KMS-11 (cell line): Measurements from ENCODE around the gene SC5D.

ENCODE experiments used
- H2AFZ ChIP-seq: fragments of 200-600 bp; sonication (generic); 2 replicates; pipeline ENCODE4 v1.6.1; 2016; ENCODE audit warnings: antibody characterized with exemption, mixed run types, low read depth
- H3K27ac ChIP-seq: fragments of 200-600 bp; sonication (generic); 2 replicates; pipeline ENCODE4 v1.6.1; 2016; ENCODE audit warnings: mild to moderate bottlenecking, mixed run types
- H3K27me3 ChIP-seq: fragments of 200-600 bp; sonication (generic); 2 replicates; pipeline ENCODE4 v1.6.1; 2017; ENCODE audit warnings: mild to moderate bottlenecking, low read depth, mixed run types, moderate library complexity; ENCODE audit not compliant: insufficient read depth
- H3K36me3 ChIP-seq: fragments of 200-600 bp; sonication (generic); 2 replicates; pipeline ENCODE4 v1.6.1; 2017; ENCODE audit warnings: mild to moderate bottlenecking, mixed run types; ENCODE audit not compliant: insufficient read depth
- H3K4me1 ChIP-seq: fragments of 200-600 bp; sonication (generic); 2 replicates; pipeline ENCODE4 v1.6.1; 2016; ENCODE audit warnings: mild to moderate bottlenecking, low read depth, mixed run types; ENCODE audit not compliant: poor library complexity, severe bottlenecking
- H3K4me2 ChIP-seq: fragments of 200-600 bp; sonication (generic); 2 replicates; pipeline ENCODE4 v1.7.0; 2016; ENCODE audit warnings: mild to moderate bottlenecking, mixed run types
- H3K4me3 ChIP-seq: fragments of 200-600 bp; sonication (generic); IDR thresholded peaks from 2 replicates; pipeline ENCODE4 v1.6.1; 2017; ENCODE audit warnings: low read depth, low read length, mixed read lengths; ENCODE audit not compliant: insufficient read depth
- H3K79me2 ChIP-seq: fragments of 200-600 bp; sonication (generic); 2 replicates; pipeline ENCODE4 v1.6.1; 2016; ENCODE audit warnings: low read depth, mixed run types; ENCODE audit not compliant: insufficient read depth
- H3K9ac ChIP-seq: fragments of 200-600 bp; sonication (generic); 2 replicates; pipeline ENCODE4 v1.6.1; 2016; ENCODE audit warnings: mild to moderate bottlenecking, mixed run types
- H4K20me1 ChIP-seq: fragments of 200-600 bp; sonication (generic); 2 replicates; pipeline ENCODE4 v1.6.1; 2016; ENCODE audit warnings: mild to moderate bottlenecking, mixed run types; ENCODE audit not compliant: insufficient read depth
- TF ChIP-seq, protein P1 (sequence below): fragments of 200-600 bp; sonication (generic); conservative IDR thresholded peaks from 2 replicates; pipeline ENCODE4 v1.6.1; 2017; ENCODE audit warnings: low read depth, mild to moderate bottlenecking, antibody characterized with exemption, low read length, moderate library complexity, mixed read lengths

Gene SC5D, protein sequence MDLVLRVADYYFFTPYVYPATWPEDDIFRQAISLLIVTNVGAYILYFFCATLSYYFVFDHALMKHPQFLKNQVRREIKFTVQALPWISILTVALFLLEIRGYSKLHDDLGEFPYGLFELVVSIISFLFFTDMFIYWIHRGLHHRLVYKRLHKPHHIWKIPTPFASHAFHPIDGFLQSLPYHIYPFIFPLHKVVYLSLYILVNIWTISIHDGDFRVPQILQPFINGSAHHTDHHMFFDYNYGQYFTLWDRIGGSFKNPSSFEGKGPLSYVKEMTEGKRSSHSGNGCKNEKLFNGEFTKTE

DNA sequence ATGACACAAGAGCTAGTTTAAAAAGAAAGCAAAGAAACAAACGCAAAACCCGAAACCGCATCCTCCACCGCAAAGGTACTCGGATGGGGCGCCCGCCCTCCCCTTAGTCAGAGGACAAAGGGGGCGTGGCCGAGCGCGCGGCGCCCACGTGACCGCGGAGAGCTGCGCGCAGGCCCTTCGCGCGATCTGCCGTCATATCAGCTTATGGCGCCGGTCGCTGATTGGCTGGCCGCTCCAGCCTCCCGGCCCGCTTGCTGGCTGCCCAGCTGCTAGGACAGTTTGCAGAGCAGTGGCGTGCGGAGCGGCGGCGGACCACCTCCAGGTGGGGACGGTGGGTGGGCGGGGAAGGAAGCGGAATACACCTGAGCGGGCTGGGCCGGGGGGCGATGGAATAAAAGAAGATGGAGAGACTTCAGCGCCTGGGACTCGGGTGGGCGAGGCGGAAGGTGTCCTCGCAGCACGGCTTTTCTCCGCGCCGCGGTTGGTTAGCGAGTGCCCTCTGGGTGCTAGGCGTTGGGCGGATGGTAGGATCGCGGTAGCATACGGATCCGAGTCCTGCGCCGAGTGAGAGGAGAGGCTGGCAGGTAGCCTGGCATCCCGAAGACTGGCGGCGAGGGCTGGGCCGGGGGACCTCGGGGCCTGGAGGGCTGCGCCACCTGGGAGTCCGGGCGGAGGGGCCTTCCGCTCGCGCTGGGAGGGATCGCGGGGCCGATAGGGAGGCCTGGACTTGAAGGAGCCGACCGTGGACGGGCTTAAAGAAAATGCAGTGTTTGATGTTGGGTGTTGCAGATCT lies at the start of gene SC5D:
SC5D (plus strand) TSS at position 277 of the 793 bp plus-strand sequence. CDS start 10,605 bp downstream, outside the sequence.
- Histone ChIP-seq H3K79me2 (peaks cover 5% of the 10 kb centered on the region; the same call in 1 of the 2 replicates), H3K4me1 (peaks cover 9% of the 10 kb centered on the region), H2AFZ (peak within 1 kb of the TSS; percentile 99), H3K27me3 (no peaks in the 10 kb centered on the region), H3K9ac (peak within 1 kb of the TSS; percentile 47; the same call in 1 of the 2 replicates), H3K4me3 (peak within 1 kb of the TSS; percentile 30), H3K36me3 (no peaks in the 10 kb centered on the region), H4K20me1 (no peaks in the 10 kb centered on the region), H3K4me2 (peak within 1 kb of the TSS; percentile 80), H3K27ac (peak within 1 kb of the TSS; percentile 33)
- TF ChIP-seq, protein P1, sequence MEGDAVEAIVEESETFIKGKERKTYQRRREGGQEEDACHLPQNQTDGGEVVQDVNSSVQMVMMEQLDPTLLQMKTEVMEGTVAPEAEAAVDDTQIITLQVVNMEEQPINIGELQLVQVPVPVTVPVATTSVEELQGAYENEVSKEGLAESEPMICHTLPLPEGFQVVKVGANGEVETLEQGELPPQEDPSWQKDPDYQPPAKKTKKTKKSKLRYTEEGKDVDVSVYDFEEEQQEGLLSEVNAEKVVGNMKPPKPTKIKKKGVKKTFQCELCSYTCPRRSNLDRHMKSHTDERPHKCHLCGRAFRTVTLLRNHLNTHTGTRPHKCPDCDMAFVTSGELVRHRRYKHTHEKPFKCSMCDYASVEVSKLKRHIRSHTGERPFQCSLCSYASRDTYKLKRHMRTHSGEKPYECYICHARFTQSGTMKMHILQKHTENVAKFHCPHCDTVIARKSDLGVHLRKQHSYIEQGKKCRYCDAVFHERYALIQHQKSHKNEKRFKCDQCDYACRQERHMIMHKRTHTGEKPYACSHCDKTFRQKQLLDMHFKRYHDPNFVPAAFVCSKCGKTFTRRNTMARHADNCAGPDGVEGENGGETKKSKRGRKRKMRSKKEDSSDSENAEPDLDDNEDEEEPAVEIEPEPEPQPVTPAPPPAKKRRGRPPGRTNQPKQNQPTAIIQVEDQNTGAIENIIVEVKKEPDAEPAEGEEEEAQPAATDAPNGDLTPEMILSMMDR: no peak

DNA sequence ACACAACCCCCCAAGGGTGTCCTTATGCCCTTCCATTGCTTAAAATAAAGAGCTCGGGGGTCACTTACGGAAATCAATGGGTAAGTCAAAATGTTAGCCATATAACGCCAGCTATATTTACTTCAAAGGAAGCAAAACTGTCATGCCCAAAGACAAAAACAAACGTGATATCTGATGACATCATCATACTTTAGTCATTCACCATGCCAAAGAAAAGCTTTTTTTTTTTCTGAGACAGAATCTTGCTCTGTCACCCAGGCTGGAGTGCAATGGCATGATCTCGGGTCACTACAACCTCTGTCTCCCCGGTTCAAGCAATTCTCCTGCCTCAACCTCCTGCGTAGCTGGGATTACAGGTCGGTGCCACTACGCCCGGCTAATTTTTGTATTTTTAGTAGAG lies 47.7 kb upstream of the SC5D start:
- TF ChIP-seq, protein P1: no peak
- Histone ChIP-seq H3K27me3 (no peaks in the 10 kb centered on the region), H3K27ac (no peak overlapping the region), H3K9ac (no peak overlapping the region), H4K20me1 (no peaks in the 10 kb centered on the region), H3K4me2 (no peak overlapping the region), H3K36me3 (no peaks in the 10 kb centered on the region), H3K79me2 (no peaks in the 10 kb centered on the region), H2AFZ (no peak overlapping the region), H3K4me3 (no peak overlapping the region), H3K4me1 (no peaks in the 10 kb centered on the region)

DNA sequence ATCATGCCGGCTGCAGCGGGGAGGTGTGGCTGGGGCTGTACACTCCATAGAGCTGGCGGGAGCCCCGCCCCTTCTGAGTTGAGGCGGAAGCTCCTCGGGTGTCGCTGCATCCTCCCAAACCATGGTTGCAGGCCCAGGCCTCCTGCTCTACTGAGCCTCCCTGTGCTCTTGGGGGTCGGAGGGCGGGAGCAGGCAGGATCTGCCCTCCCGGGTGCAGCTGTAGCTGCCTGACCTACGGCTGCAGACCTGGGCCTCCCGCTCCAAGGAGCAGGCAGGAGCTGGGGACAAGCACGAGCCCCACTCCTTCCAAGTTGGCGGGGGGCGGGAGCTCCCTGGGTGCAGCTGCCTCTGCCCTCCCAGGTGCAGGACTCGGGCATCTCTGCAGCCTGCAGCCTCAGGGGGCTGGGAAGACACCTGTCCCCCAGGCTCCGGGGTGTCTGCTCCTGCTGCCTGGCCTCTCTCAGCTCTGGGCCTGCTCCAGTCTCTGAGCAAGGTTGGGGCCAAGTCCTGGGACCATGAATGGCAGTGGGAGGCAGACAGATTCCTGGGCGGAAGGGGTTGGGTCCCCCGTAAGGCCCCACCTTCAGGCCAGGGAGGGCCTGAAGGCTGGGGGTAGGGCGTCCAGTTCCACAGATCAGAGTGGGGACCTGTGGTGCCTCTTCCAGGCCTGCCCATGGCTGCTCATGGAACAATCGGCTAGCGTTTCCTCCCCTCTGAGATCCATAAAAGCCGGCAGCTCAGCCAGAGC lies 46.4 kb upstream of the SC5D start:
- Histone ChIP-seq H3K27ac (no peak overlapping the region), H3K27me3 (no peaks in the 10 kb centered on the region), H3K4me2 (no peak overlapping the region), H3K79me2 (no peaks in the 10 kb centered on the region), H3K4me1 (no peaks in the 10 kb centered on the region), H4K20me1 (no peaks in the 10 kb centered on the region), H2AFZ (no peak overlapping the region), H3K36me3 (no peaks in the 10 kb centered on the region), H3K4me3 (no peak overlapping the region), H3K9ac (no peak overlapping the region)
- TF ChIP-seq, protein P1: no peak

DNA sequence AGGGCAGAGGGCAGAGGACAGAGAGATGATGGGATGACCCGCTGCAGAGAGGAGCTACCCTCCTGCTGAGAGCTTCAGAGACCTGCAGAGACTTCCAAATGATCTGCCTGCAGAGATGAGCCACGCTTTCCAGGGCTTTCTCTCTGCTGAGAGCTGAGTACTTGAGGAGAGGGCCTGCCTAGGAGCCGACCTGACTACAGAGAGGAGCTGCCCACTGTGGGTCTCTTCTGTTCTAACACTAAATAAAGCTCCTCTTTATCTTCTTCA lies 45.9 kb upstream of the SC5D start:
- H2AFZ ChIP-seq: no peak overlapping the region
- TF ChIP-seq, protein P1: no peak
- H3K27me3 ChIP-seq: no peaks in the 10 kb centered on the region
- no peaks in the 10 kb centered on the region for H3K36me3 ChIP-seq
- no peak overlapping the region for H3K27ac ChIP-seq
- no peak overlapping the region for H3K4me3 ChIP-seq
- H3K79me2 ChIP-seq: no peaks in the 10 kb centered on the region
- no peak overlapping the region for H3K9ac ChIP-seq
- no peaks in the 10 kb centered on the region for H3K4me1 ChIP-seq
- no peaks in the 10 kb centered on the region for H4K20me1 ChIP-seq
- H3K4me2 ChIP-seq: no peak overlapping the region
